Fibroblast of the aortic adventitia (primary cell): ENCODE measurements around the gene FOXN3. TPM values are rescaled to one million over a fixed set of nuclear protein-coding genes. Genes with fewer than 3 reads are reported as not detected.

ENCODE experiments used
- DNase-seq: peaks from one replicate; pipeline ENCODE4 v3.0.0-alpha.2; 2010; ENCODE audit warnings: low read depth
- H3K4me3 ChIP-seq: 2 replicates; pipeline ENCODE4 v1.5.1; 2011; ENCODE audit warnings: low read depth, mild to moderate bottlenecking, control low read depth, low read length, moderate library complexity
- CTCF ChIP-seq: IDR thresholded peaks from 2 replicates; pipeline ENCODE4 v1.5.1; 2011; ENCODE audit warnings: mild to moderate bottlenecking, low read length, control low read depth, inconsistent platforms; ENCODE audit not compliant: insufficient read depth
- total RNA-seq: library from RNA; depleted of rRNA; stranded (reverse); fragments of >200 nt; gene quantifications from 2 replicates; pipeline ENCODE4 v1.2.3, GENCODE V29; 2012; ENCODE audit warnings: low replicate concordance

FOXN3 gene
- total RNA-seq, 1 donor = 35.3 TPM

DNA sequence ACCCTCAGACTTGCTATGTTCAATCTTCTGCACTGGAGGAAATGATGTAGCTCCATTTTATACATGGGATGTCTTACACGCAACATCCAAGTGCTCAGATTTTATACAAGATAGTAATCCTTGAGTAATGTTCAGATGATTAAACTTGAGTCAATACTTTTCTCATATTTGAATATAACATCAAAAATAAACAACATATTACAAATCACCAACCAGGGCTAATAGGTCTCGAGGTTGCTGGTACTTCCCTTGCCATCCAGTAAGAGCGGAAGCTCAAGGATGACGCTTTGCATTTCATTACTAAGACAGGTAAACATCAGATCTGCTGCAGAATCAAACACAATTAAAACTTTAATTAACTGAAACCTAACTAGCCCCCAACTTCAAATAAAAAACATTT, 97.3 kb downstream of the FOXN3 start:
- DNase-seq = no peak
- no peak overlapping the region for H3K4me3 ChIP-seq
- no peak for TF ChIP-seq CTCF

- TF ChIP-seq CTCF = no peak
- no peak for DNase-seq
- H3K4me3 ChIP-seq = no peak overlapping the region
These were observed 99.9 kb downstream of the FOXN3 start for GRCh38 chr14:89317051-89317691.

GRCh38 chr14:89315493-89316470, 101.3 kb downstream of the FOXN3 start:
- DNase-seq = no peak
- no peak for TF ChIP-seq CTCF
- no peak overlapping the region for H3K4me3 ChIP-seq

DNA sequence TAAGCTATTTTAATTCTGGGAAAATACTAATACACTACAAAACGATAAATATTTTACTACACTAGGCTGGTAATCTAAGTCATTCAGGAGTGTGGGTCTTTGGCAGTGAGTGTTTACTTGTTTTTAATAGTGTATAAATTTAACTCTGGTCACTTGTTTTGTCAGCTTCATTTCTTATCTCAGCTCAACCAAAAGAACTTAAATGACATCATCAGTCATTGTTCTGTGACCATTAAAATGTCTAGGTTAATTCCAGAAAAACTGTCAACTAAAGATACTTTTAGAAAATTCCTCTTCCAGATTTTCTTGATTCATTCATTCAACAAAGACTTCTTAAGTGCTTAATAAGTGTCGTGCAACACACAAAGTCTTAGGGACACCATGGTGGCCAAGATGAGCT, 102.8 kb downstream of the FOXN3 start:
- no peak for TF ChIP-seq CTCF
- no peak overlapping the region for H3K4me3 ChIP-seq
- DNase-seq = no peak

GRCh38 chr14:89312932-89313331, 104.1 kb downstream of the FOXN3 start:
- DNase-seq = no peak
- no peak overlapping the region for H3K4me3 ChIP-seq
- TF ChIP-seq CTCF = no peak

- DNase-seq = no peak
- TF ChIP-seq CTCF = no peak
- no peak overlapping the region for H3K4me3 ChIP-seq
These were observed 106.8 kb downstream of the FOXN3 start for GRCh38 chr14:89310211-89310610.
